Measurements from ENCODE around the gene SGIP1.

Gene SGIP1

DNA sequence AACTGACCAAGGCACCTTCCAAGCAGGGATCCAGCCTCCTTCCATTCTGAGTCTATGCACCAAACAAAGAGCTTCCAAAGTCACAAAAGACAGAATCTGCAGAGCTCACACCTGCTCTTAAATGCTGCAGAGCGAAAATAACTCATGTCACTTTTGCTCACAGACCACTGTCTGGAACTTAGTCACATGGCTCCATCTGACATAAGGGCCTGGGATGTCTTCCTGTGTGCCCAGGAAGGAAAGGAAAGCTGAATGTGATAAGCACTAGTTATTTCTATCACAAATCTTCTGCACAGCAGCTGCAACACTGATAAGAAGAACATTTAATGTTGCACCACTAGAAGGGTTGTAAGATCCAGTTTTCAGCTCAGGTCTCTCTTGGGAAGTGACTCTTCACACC is 39.5 kb upstream of the SGIP1 start:
- DNase-seq (ENCODE audit: low read depth) = no peak
- H3K4me3 ChIP-seq (ENCODE audit: low read depth, low read length) = no peak overlapping the region
- no peak for TF ChIP-seq CTCF (IDR thresholded peaks at IDR 0.05; ENCODE audit: low read depth, low read length, missing control alignments)

DNA sequence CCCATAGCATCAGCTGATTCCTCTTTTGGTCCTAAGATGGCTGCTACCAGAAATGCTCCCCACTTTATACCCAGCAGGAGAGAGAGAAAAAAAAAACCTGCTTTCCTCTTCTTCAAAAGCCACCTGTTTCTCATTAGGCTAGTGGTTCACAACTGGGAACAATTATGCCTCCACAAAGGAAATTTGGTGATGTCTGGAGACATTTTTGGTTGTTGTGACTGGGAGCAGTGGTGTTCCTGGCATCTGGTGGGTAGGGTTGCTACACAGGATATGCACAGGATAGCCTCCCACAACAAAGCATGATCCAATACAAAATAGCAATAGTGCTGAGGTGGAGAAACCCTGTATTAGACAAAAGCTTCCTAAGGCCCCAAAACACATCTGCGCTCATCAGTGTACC is 38.5 kb upstream of the SGIP1 start:
- no peak for DNase-seq (ENCODE audit: low read depth)
- no peak overlapping the region for H3K4me3 ChIP-seq (ENCODE audit: low read depth, low read length)
- no peak for TF ChIP-seq CTCF (IDR thresholded peaks at IDR 0.05; ENCODE audit: low read depth, low read length, missing control alignments)

- H3K4me3 ChIP-seq (ENCODE audit: low read depth, low read length) = no peak overlapping the region
- TF ChIP-seq CTCF (IDR thresholded peaks at IDR 0.05; ENCODE audit: low read depth, low read length, missing control alignments) = no peak
- no peak for DNase-seq (ENCODE audit: low read depth)
These were observed 36.0 kb upstream of the SGIP1 start for GRCh38 chr1:66497910-66498309.

GRCh38 chr1:66500301-66500700 is 33.7 kb upstream of the SGIP1 start:
- DNase-seq (ENCODE audit: low read depth) = no peak
- TF ChIP-seq CTCF (IDR thresholded peaks at IDR 0.05; ENCODE audit: low read depth, low read length, missing control alignments) = no peak
- H3K4me3 ChIP-seq (ENCODE audit: low read depth, low read length) = no peak overlapping the region

DNA sequence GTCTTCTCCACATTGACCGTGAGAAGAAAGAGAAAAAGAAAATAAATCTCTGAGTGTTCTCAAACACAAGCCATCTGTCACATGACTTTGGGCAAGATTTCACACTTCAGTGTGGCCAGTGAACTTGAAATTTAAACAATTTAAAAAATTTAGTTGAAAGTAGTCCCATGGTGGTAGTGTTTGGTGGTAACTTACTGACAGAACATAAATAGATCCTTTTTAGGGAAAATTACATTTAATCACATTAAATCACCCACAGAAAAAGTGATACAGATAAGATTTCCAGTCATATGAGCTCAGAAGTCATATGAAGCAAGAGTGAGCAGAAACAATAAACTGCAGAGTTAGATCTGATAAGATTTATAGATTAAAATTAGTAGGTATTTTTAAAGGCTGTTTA is 31.9 kb upstream of the SGIP1 start:
- DNase-seq (ENCODE audit: low read depth) = no peak

DNA sequence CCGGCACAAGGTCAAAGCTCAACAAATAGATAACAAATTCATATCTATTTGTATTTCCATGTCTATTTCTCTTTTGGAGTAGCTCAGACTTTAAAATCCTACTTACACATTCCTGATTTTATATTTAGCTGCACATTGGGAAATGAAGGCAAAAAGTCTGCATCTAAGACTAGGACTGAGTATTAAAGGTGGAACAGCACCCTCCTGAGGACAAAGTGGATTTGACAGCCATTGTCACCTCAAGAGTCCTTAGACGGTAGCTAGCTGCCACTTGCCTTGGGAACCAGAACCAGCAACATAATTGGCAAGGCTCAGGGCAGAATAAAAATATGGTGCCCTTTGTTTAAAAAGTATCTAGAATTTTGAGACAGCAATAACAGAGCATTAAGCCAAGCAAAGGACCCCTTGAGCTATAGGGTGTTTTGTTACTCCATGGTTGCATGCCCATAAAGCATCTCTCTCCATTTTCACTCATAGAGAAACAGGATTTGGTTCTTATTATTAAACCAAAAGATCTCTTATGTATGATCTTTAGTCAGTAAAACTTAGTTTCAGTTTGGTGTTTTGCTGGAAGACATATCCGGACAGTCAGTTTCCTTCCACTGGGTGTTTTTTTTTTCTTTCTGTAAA is 30.0 kb upstream of the SGIP1 start:
- H3K4me3 ChIP-seq (ENCODE audit: low read depth, low read length) = no peak overlapping the region
- peak; percentile 75 for TF ChIP-seq CTCF (IDR thresholded peaks at IDR 0.05; ENCODE audit: low read depth, low read length, missing control alignments)
- DNase-seq (ENCODE audit: low read depth) = peak; percentile 16

More for the DNA sequence above, 31.9 kb upstream of the SGIP1 start:
- H3K4me3 ChIP-seq (ENCODE audit: low read depth, low read length) = no peak overlapping the region
- no peak for TF ChIP-seq CTCF (IDR thresholded peaks at IDR 0.05; ENCODE audit: low read depth, low read length, missing control alignments)

- no peak for DNase-seq (ENCODE audit: low read depth)
- TF ChIP-seq CTCF (IDR thresholded peaks at IDR 0.05; ENCODE audit: low read depth, low read length, missing control alignments) = no peak
- no peak overlapping the region for H3K4me3 ChIP-seq (ENCODE audit: low read depth, low read length)
These were observed 28.1 kb upstream of the SGIP1 start for GRCh38 chr1:66505671-66506392.
